Left colon (tissue), 2 donors: Measurements from ENCODE around the gene LCN1. TPM values are rescaled to one million over a fixed set of nuclear protein-coding genes. Genes with fewer than 3 reads are reported as not detected.
"Not testable (repeated sequence)": the region's sequence is repeated elsewhere in the genome, so short reads cannot be mapped to it uniquely, and the experiment has no call there.

Experiments used
- ATAC-seq: fragments of 200-7000 bp; cut with Tn5 transposase; one replicate; pipeline ENCODE4 v1.9.1; 2020; ENCODE audit warnings: mild to moderate bottlenecking, moderate library complexity
- DNase-seq, 2 donors: peaks; one replicate each; pipeline ENCODE4 v3.0.0-alpha.2; 2020
- intact Hi-C, 2 donors: fragments of 100-400 bp; cut with DNase I in 1 of 2; cut with micrococcal nuclease in 1 of 2; formaldehyde crosslinking; loops; one replicate each; pipeline versions ENCODE4 v1.11.2 to v1.14.0; 2022; cut with DNase I, micrococcal nuclease
- total RNA-seq, 2 donors: library from RNA; stranded (reverse); fragmentation: NEBNext Ultra II Directional; extraction: Animal tissue kit (Norgen Biotek cat#: 25700); gene quantifications; one replicate each; pipeline ENCODE4 v1.2.1, GENCODE V29; 2021
- donor health status: DM: no; HTN: no; CAD: no.
- donor health status: DM: yes; HTN: yes; CAD: no.

Gene LCN1
- total RNA-seq, 2 donors from 2014 or later, result not detected

- peak; percentile 46 for ATAC-seq
- intact Hi-C loops, DNase-seq: not testable (repeated sequence)
Measured at GRCh38 chr9:135534192-135534711, 13.0 kb downstream of the LCN1 start.

GRCh38 chr9:135534826-135535225 is 13.6 kb downstream of the LCN1 start:
- ATAC-seq, intact Hi-C loops, DNase-seq: not testable (repeated sequence)

- intact Hi-C loops, DNase-seq, ATAC-seq: not testable (repeated sequence)
Measured at GRCh38 chr9:135535631-135536030, 14.4 kb downstream of the LCN1 start.

- intact Hi-C loops, result no loop called here
- ATAC-seq (no peak), DNase-seq (no peak)
Measured at GRCh38 chr9:135536216-135536615, 15.0 kb downstream of the LCN1 start.

- intact Hi-C loops, DNase-seq, ATAC-seq: not testable (repeated sequence)
Measured at GRCh38 chr9:135543262-135543894, 22.1 kb downstream of the LCN1 start.

GRCh38 chr9:135544981-135545635 is 23.9 kb downstream of the LCN1 start:
- intact Hi-C loops, result no loop called here

GRCh38 chr9:135545646-135546176 is 24.5 kb downstream of the LCN1 start, which contains the start of gene OBP2A:
Gene OBP2A, plus strand, starts transcription at chr9:135546126. Its CDS starts 55 bp downstream, at chr9:135546181.
- DNase-seq, intact Hi-C loops, ATAC-seq: not testable (repeated sequence)

More at GRCh38 chr9:135544981-135545635, 23.9 kb downstream of the LCN1 start:
- ATAC-seq (no peak), DNase-seq (no peak)

GRCh38 chr9:135546792-135547617 is 25.8 kb downstream of the LCN1 start:
- DNase-seq, ATAC-seq, intact Hi-C loops: not testable (repeated sequence)

- DNase-seq (no peak), ATAC-seq (no peak)
- intact Hi-C loops, result no loop called here
Measured at GRCh38 chr9:135547756-135548736, 26.8 kb downstream of the LCN1 start.

- ATAC-seq, DNase-seq, intact Hi-C loops: not testable (repeated sequence)
Measured at GRCh38 chr9:135549478-135550343, 28.5 kb downstream of the LCN1 start.

- DNase-seq (no peak), ATAC-seq (no peak)
- intact Hi-C loops, result no loop called here
Measured at GRCh38 chr9:135550344-135550918, 29.2 kb downstream of the LCN1 start.

- intact Hi-C loops, result no loop called here
- DNase-seq (no peak), ATAC-seq (no peak)
Measured at GRCh38 chr9:135551031-135551430, 29.8 kb downstream of the LCN1 start.

- ATAC-seq, result no peak
- DNase-seq, result no peak
- intact Hi-C loops, result no loop called here
Measured at GRCh38 chr9:135551456-135551855, 30.2 kb downstream of the LCN1 start.

GRCh38 chr9:135552021-135552697 is 30.9 kb downstream of the LCN1 start:
- ATAC-seq (no peak), DNase-seq (no peak)
- intact Hi-C loops, result no loop called here

- no peak for ATAC-seq
- DNase-seq, result no peak
- intact Hi-C loops, result no loop called here
Measured at GRCh38 chr9:135552698-135553171, 31.5 kb downstream of the LCN1 start.

- DNase-seq (no peak), ATAC-seq (no peak)
- intact Hi-C loops, result no loop called here
Measured at GRCh38 chr9:135554718-135555117, 33.5 kb downstream of the LCN1 start.
